GM23338 (cell line): Measurements from ENCODE around the gene INTS14. TPM values are rescaled to one million over a fixed set of nuclear protein-coding genes. Genes with fewer than 3 reads are reported as not detected.

Experiments
- ATAC-seq: fragments of 200-7000 bp; cut with Tn5 transposase; 3 replicates; pipeline ENCODE4 v1.9.1; 2020
- DNase-seq: peaks from one replicate; pipeline ENCODE4 v3.0.0-alpha.2; 2015; ENCODE audit warnings: low spot score
- H2AFZ ChIP-seq: fragments of 200-600 bp; sonication (generic); 2 replicates; pipeline ENCODE4 v1.8.0; 2016; ENCODE audit warnings: antibody characterized with exemption, mild to moderate bottlenecking, moderate library complexity
- H3F3A ChIP-seq: fragments of 200-600 bp; sonication (generic); replicated peaks from 2 replicates; pipeline ENCODE4 v1.8.0; 2017; ENCODE audit warnings: antibody characterized with exemption, mixed run types, low read depth
- H3K27ac ChIP-seq: fragments of 200-600 bp; sonication (generic); 2 replicates; pipeline ENCODE4 v1.6.1; 2016; ENCODE audit warnings: low read depth
- H3K27me3 ChIP-seq: fragments of 200-600 bp; sonication (generic); 2 replicates; pipeline ENCODE4 v1.8.0; 2016; ENCODE audit warnings: mild to moderate bottlenecking, mixed run types, moderate library complexity; ENCODE audit not compliant: insufficient read depth
- H3K36me3 ChIP-seq: fragments of 200-600 bp; sonication (generic); 2 replicates; pipeline ENCODE4 v1.8.0; 2016; ENCODE audit warnings: mild to moderate bottlenecking; ENCODE audit not compliant: insufficient read depth
- H3K4me1 ChIP-seq: fragments of 200-600 bp; sonication (generic); 2 replicates; pipeline ENCODE4 v1.8.0; 2016; ENCODE audit warnings: mild to moderate bottlenecking, moderate library complexity; ENCODE audit not compliant: insufficient read depth
- H3K4me2 ChIP-seq: fragments of 200-600 bp; sonication (generic); 2 replicates; pipeline ENCODE4 v1.7.1; 2017; ENCODE audit warnings: mixed run types
- H3K4me3 ChIP-seq: fragments of 200-600 bp; sonication (generic); 2 replicates; pipeline ENCODE4 v1.6.1; 2016; ENCODE audit warnings: mixed run types
- H3K79me2 ChIP-seq: fragments of 200-600 bp; sonication (generic); replicated peaks from 2 replicates; pipeline ENCODE4 v1.8.0; 2017; ENCODE audit warnings: mild to moderate bottlenecking; ENCODE audit not compliant: insufficient read depth
- H3K9me2 ChIP-seq: fragments of 200-600 bp; sonication (generic); 2 replicates; pipeline ENCODE4 v1.8.0; 2017; ENCODE audit not compliant: insufficient read depth
- H4K20me1 ChIP-seq: fragments of 200-600 bp; sonication (generic); replicated peaks from 2 replicates; pipeline ENCODE4 v1.8.0; 2017; ENCODE audit warnings: mild to moderate bottlenecking; ENCODE audit not compliant: insufficient read depth
- H3K27ac Mint-ChIP-seq: 2 replicates; pipeline ENCODE4 v1.8.0; 2020; ENCODE audit warnings: inconsistent platforms, mild to moderate bottlenecking, moderate library complexity, mixed read lengths
- H3K27me3 Mint-ChIP-seq: 3 replicates; pipeline ENCODE4 v1.8.0; 2022; ENCODE audit warnings: low read depth, mild to moderate bottlenecking, moderate library complexity, mixed read lengths, inconsistent platforms; ENCODE audit not compliant: insufficient read depth, poor library complexity
- H3K36me3 Mint-ChIP-seq: 3 replicates; pipeline ENCODE4 v1.8.0; 2021; ENCODE audit warnings: low read depth, mild to moderate bottlenecking, inconsistent platforms, moderate library complexity, mixed read lengths
- H3K4me1 Mint-ChIP-seq: 3 replicates; pipeline ENCODE4 v1.8.0; 2020; ENCODE audit warnings: mild to moderate bottlenecking, inconsistent platforms, mixed read lengths
- H3K4me3 Mint-ChIP-seq: 3 replicates; pipeline ENCODE4 v1.8.0; 2021; ENCODE audit warnings: moderate library complexity, mild to moderate bottlenecking, inconsistent platforms, mixed read lengths
- H3K9me3 Mint-ChIP-seq: 3 replicates; pipeline ENCODE4 v1.8.0; 2020; ENCODE audit warnings: moderate library complexity, mild to moderate bottlenecking, inconsistent platforms, mixed read lengths
- CREB1 ChIP-seq: fragments of 250-450 bp; sonication (Bioruptor Pico); IDR thresholded peaks from 2 replicates; pipeline ENCODE4 v1.5.0; 2020; ENCODE audit warnings: low read depth, mild to moderate bottlenecking, moderate library complexity
- CTCF ChIP-seq, 2 experiments: fragments of 200-600 bp in 1 of 2; sonication (generic) in 1 of 2; conservative IDR thresholded peaks; 2 replicates each; pipeline versions ENCODE4 v1.5.1 to v1.6.1; 2016 to 2017; ENCODE audit warnings: antibody characterized with exemption in 2 of 2, low read depth in 2 of 2, mild to moderate bottlenecking in 2 of 2, moderate library complexity in 1 of 2
- ETS1 ChIP-seq: IDR thresholded peaks from 2 replicates; pipeline ENCODE4 v1.6.1; 2016; ENCODE audit warnings: antibody characterized with exemption
- EZH2 ChIP-seq: fragments of 200-600 bp; sonication (generic); IDR thresholded peaks from one replicate; pipeline ENCODE4 v1.8.0; 2017; ENCODE audit warnings: antibody characterized with exemption, mild to moderate bottlenecking, low read depth; ENCODE audit not compliant: unreplicated experiment
- EZH2phosphoT487 ChIP-seq: fragments of 200-600 bp; sonication (generic); IDR thresholded peaks from one replicate; pipeline ENCODE4 v1.8.1; 2018; ENCODE audit warnings: antibody characterized with exemption; ENCODE audit not compliant: unreplicated experiment
- JUNB ChIP-seq: IDR thresholded peaks from one replicate; pipeline ENCODE4 v1.6.1; 2016; ENCODE audit warnings: antibody characterized with exemption; ENCODE audit not compliant: unreplicated experiment
- NANOG ChIP-seq: IDR thresholded peaks from 2 replicates; pipeline ENCODE4 v1.6.1; 2016; ENCODE audit warnings: antibody characterized with exemption, borderline replicate concordance
- POLR2AphosphoS5 ChIP-seq: IDR thresholded peaks from 2 replicates; pipeline ENCODE4 v1.6.1; 2016; ENCODE audit warnings: antibody characterized with exemption, low read depth
- REST ChIP-seq: IDR thresholded peaks from one replicate; pipeline ENCODE4 v1.6.1; 2018; ENCODE audit warnings: antibody characterized with exemption; ENCODE audit not compliant: unreplicated experiment
- STAT1 ChIP-seq: IDR thresholded peaks from one replicate; pipeline ENCODE4 v1.6.1; 2016; ENCODE audit warnings: antibody characterized with exemption; ENCODE audit not compliant: unreplicated experiment
- ZNF114 ChIP-seq: fragments of 250-450 bp; sonication (Bioruptor Pico); IDR thresholded peaks from 2 replicates; pipeline ENCODE4 v1.5.0; 2020; ENCODE audit warnings: mild to moderate bottlenecking, moderate library complexity
- ZNF331 ChIP-seq: fragments of 250-450 bp; sonication (Bioruptor Pico); IDR thresholded peaks from 2 replicates; pipeline ENCODE4 v1.5.0; 2020; ENCODE audit warnings: low read depth, mild to moderate bottlenecking, moderate library complexity
- ZNF462 ChIP-seq: fragments of 250-450 bp; sonication (Bioruptor Pico); IDR thresholded peaks from 2 replicates; pipeline ENCODE4 v1.5.0; 2020; ENCODE audit warnings: mild to moderate bottlenecking, moderate library complexity
- polyA plus RNA-seq: library from polyadenylated mRNA; unstranded; fragments of >200 nt; fragmentation: Nextera tagmentation; extraction: Ambion mirVana; gene quantifications from 2 replicates; pipeline ENCODE4 v1.2.1, GENCODE V29; 2016
- total RNA-seq: library from RNA; depleted of rRNA; stranded (reverse); fragments of >200 nt; shearing (Covaris generic); gene quantifications from 2 replicates; pipeline ENCODE4 v1.2.3, GENCODE V29; 2014

Gene INTS14
- total and polyA plus RNA-seq, 2 experiments from 2014 or later, result 15.2 to 37.7 TPM

- Mint-ChIP-seq H3K27ac (no peak overlapping the region), H3K36me3 (peaks cover 4% of the 10 kb centered on the region; the same call in 1 of the 3 replicates)
These were observed 69.6 kb downstream of the INTS14 start for GRCh38 chr15:65541231-65541820.

More at GRCh38 chr15:65541231-65541820, 69.6 kb downstream of the INTS14 start:
- Histone ChIP-seq H2AFZ (no peak overlapping the region), H3K4me3 (no peak overlapping the region), H4K20me1 (peaks cover 69% of the 10 kb centered on the region), H3K4me1 (no peaks in the 10 kb centered on the region), H3K27ac (no peak overlapping the region), H3K79me2 (peaks cover 98% of the 10 kb centered on the region), H3K27me3 (no peaks in the 10 kb centered on the region), H3K9me2 (no peaks in the 10 kb centered on the region), H3F3A (0 out of 2 replicates have a peak, but pooled peaks cover 3% of the 10 kb centered on the region), H3K4me2 (no peak overlapping the region), H3K36me3 (no peaks in the 10 kb centered on the region)
- Mint-ChIP-seq H3K4me1 (peaks cover 16% of the 10 kb centered on the region; the same call in 2 of the 3 replicates), H3K27me3 (peaks cover 3% of the 10 kb centered on the region), H3K9me3 (no peaks in the 10 kb centered on the region), H3K4me3 (no peak overlapping the region)
- no peak for DNase-seq
- no peak for ATAC-seq
- TF ChIP-seq ZNF462 (CRISPR knock-in tag), result no peak
- TF ChIP-seq EZH2phosphoT487, result no peak
- no peak for TF ChIP-seq ZNF331 (CRISPR knock-in tag)
- no peak for TF ChIP-seq NANOG
- no peak for TF ChIP-seq ZNF114 (CRISPR knock-in tag)
- no peak for TF ChIP-seq ETS1
- no peak for TF ChIP-seq REST
- no peak for TF ChIP-seq STAT1
- no peak for TF ChIP-seq POLR2AphosphoS5
- no peak for TF ChIP-seq EZH2
- no peak for TF ChIP-seq CTCF (conservative IDR thresholded peaks at IDR 0.05; ENCODE audit: low read depth in 2 of 2)
- TF ChIP-seq CREB1 (CRISPR knock-in tag), result no peak
- no peak for TF ChIP-seq JUNB
